Hematopoietic multipotent progenitor cell treated with erythropoietin and hydrocortisone succinate and interleukin-3 and kit ligand, for 15 days (in vitro differentiated cells): ENCODE results near the gene NPFFR1.

Experiments used
- DNase-seq: peaks from one replicate; pipeline ENCODE4 v3.0.0-alpha.2; 2015; ENCODE audit warnings: low spot score

Gene NPFFR1

DNA sequence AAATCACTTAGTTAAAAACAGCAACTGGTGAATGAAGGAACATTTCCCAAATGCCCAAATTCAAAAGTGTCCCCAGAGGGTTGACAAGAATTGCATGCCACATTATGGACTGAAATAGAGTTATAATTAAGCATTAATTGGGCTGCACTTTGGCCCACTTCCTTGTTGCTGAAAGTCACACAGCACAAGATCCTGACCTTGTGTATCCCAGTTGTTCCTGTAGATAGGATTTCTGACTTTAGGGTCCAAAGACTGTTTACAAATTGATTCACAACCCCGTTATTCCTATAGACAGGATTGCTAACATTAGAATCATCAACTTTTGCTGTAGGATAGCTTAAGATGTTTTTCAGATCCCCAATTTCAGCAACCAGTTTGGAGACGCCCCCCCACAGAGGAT lies 31.5 kb upstream of the NPFFR1 start:
- no peak for DNase-seq

GRCh38 chr10:70312972-70313371 lies 29.2 kb upstream of the NPFFR1 start:
- DNase-seq = no peak

GRCh38 chr10:70312249-70312648 lies 28.4 kb upstream of the NPFFR1 start:
- DNase-seq = no peak

GRCh38 chr10:70311698-70312097 lies 27.9 kb upstream of the NPFFR1 start:
- DNase-seq = no peak

GRCh38 chr10:70309661-70310060 lies 25.9 kb upstream of the NPFFR1 start:
- no peak for DNase-seq

DNA sequence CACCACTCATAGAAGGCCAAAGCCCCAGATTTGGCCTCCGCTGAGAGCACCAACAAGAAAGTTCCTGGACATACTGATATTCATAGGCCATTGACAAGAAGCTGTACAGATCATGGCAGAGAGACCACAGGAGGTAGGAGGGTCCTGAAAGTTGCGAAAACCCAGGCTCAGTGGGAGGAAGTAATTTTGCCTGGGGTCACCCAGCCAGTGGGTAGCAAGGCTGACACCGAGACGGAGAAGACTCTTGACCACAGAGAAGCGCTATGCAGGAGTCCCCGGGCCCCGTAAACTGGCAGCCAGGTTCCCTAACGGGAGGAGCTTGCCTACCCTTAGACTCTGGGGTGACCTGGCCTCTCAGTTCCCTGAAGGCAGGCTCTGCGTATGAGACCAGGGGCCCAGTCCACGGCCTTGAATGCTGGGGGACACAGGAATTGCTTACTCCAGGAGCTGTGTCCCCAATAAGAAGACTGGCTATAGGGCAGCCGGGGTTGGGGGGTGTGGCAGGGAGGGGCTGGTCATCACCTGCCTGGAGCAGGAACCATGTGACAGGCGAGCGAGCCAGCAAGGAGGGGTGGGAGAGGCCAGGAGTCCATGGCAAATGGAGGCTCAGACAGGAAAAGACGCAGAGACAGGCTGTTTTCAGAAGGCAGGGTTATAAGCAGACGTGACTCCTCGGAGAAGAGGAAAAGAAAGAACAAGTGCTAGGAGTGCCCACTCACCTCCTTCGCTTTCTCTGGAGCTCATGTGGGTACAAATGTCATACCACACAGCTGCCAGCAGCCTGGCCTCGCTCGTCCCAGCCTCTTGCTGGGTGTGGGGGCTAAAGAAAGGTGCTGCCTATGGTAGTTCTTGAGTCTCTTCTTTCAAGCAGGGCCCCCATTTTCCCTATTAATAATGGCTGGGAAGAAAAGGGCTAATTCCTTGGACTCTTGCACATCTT lies 24.6 kb upstream of the NPFFR1 start:
- no peak for DNase-seq

- DNase-seq = no peak
These were observed 23.2 kb upstream of the NPFFR1 start for GRCh38 chr10:70306886-70307520.

GRCh38 chr10:70306181-70306705 lies 22.4 kb upstream of the NPFFR1 start:
- DNase-seq = no peak

- DNase-seq = no peak
These were observed 19.9 kb upstream of the NPFFR1 start for GRCh38 chr10:70303730-70304129.

DNA sequence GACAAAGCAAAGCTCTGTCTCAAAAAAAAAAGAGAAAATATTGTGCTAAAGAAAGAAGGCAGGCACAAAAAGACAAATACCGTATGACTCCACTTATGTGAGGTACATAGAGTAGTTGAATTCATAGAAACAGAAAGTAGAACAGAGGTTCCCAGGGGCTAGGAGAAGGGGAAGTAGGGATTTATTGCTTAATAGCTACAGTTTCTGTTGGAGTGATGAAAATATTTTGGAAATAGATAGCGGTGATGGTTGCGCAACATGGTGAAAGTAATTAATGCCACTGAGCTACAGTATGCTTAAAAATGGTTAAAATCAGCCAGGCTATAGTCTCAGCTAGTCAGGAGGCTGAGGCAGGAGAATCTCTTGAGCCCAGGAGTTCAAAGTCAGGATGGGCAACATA lies 18.5 kb upstream of the NPFFR1 start:
- no peak for DNase-seq

GRCh38 chr10:70300908-70301597 lies 17.2 kb upstream of the NPFFR1 start:
- DNase-seq = no peak

DNA sequence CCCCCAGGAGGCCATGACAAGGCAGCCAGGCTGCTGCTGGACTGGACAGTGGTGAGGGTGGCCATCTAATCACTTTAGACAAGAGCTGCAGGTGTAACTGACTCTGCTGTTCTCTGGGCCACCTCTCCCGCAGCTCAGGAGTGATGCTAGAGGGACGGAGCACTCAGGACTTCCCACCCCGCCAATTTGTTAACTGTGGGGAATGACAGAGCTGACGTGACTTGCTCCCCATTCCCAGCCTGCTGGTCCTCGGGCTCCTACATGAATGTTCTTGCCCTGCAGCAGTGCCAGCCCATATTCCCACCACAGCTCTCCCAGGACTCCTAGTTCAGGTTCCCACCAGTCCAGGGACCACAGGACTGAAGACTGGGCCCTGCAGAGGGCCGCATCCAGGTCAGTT lies 16.7 kb upstream of the NPFFR1 start:
- no peak for DNase-seq

GRCh38 chr10:70299876-70300275 lies 16.1 kb upstream of the NPFFR1 start:
- DNase-seq = no peak

DNA sequence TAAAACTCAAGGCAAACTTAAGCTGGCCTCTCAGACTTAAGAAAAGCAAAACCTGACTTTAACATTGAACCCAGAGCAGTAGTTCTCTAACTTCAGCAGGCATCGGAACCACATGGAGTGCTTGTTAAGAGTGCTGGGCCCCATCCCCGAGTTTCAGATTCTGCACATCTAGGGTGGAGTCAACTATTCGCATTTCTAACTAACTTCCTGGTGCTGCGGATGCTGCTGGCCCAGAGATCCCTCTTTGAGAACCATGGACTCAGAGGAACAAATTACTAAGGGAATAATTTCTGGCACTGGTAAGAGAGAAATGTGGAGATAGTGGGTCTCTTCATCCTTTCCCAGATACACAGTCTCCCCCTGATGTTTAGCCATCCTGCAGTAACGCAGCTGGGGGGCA lies 14.6 kb upstream of the NPFFR1 start:
- DNase-seq = no peak

GRCh38 chr10:70297224-70297623 lies 13.4 kb upstream of the NPFFR1 start:
- DNase-seq = no peak

GRCh38 chr10:70296406-70296899 lies 12.6 kb upstream of the NPFFR1 start:
- DNase-seq = peak; percentile 67

DNA sequence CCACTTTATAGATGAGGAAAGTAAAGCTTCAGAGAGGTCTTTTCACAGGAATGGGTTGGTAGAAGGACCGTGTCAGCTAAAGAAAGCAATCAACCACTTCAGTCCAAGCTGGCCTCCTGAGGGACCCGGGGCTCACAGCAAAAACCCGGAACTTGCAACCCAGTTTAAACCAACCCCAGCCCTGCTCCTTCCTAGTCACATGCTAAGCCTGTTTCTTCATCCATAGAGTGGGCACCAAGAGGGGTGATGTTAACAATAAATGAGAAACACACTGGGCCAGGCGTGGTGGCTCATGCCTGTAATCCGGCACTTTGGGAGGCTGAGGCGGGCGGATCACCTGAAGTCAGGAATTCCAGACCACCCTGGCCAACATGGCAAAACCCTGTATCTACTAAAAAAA lies 12.1 kb upstream of the NPFFR1 start:
- no peak for DNase-seq

DNA sequence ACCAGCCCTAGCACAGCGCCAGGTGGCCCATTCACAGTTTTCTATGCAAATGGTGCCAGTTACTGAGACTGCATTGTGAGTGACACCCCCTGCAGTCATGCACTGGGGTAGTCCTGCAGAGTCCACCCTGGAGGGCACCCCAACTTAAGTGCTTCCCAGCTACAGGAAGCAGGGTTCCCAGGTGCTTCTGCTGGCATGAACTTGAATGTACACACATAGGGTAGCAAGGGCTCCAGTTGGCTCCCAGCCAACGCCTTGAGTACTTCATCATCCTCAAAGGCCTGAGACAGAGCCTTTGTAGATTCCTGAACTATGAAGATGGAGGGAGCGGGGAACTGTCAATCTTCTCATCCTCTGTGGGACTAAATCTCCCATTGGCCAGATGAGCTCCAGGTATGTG lies 11.5 kb upstream of the NPFFR1 start:
- no peak for DNase-seq

GRCh38 chr10:70293169-70293843 lies 9.5 kb upstream of the NPFFR1 start:
- DNase-seq = no peak

- no peak for DNase-seq
These were observed 8.2 kb upstream of the NPFFR1 start for GRCh38 chr10:70292004-70292403.

- no peak for DNase-seq
These were observed 5.9 kb upstream of the NPFFR1 start for GRCh38 chr10:70289739-70290138.

DNA sequence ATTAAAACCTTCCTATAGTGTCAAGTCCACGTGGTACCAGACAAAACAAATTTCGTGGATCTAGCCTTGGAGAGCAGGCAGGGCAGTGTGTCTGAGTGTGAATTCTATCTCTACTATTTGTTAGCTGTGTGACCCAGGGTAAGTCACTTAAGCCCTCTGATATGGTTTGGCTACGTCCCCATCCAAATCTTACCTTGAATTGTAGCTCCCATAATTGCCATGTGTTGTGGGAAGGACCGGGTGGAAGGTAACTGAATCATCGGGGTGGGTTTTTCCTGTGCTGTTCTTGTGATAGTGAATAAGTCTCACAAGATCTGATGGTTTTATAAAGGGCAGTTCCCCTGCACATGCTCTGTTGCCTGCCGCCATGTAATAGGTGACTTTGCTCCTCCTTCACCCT lies 2.8 kb upstream of the NPFFR1 start:
- DNase-seq = no peak
